GM12874 (cell line): Measurements from ENCODE around the gene LKAAEAR1.

Experiments used
- TF ChIP-seq, protein P1 (sequence below): IDR thresholded peaks from 2 replicates; pipeline ENCODE4 v1.5.1; 2011; ENCODE audit warnings: low read depth, mild to moderate bottlenecking, control low read depth, low read length, moderate library complexity; ENCODE audit not compliant: insufficient read depth

The LKAAEAR1 gene

DNA sequence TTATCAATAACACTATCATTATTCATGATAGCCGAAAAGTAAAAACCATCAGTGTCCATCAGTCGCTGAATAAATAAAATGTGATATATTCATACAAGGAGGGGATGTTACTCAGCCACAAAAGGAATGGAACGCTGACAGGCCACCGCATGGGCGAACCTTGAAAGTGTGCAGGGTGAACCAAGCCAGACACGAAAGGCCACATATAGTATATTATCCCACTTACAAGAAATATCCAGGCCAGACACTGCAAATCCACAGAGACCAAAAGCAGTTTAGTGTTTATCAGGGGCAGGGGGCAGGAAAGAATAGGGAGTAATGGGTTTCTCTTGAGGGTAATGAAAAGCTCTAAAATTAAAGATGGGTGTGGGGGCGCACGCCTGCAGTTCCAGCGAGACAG lies 40.4 kb downstream of the LKAAEAR1 start:
- TF ChIP-seq, protein P1, sequence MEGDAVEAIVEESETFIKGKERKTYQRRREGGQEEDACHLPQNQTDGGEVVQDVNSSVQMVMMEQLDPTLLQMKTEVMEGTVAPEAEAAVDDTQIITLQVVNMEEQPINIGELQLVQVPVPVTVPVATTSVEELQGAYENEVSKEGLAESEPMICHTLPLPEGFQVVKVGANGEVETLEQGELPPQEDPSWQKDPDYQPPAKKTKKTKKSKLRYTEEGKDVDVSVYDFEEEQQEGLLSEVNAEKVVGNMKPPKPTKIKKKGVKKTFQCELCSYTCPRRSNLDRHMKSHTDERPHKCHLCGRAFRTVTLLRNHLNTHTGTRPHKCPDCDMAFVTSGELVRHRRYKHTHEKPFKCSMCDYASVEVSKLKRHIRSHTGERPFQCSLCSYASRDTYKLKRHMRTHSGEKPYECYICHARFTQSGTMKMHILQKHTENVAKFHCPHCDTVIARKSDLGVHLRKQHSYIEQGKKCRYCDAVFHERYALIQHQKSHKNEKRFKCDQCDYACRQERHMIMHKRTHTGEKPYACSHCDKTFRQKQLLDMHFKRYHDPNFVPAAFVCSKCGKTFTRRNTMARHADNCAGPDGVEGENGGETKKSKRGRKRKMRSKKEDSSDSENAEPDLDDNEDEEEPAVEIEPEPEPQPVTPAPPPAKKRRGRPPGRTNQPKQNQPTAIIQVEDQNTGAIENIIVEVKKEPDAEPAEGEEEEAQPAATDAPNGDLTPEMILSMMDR, result no peak

DNA sequence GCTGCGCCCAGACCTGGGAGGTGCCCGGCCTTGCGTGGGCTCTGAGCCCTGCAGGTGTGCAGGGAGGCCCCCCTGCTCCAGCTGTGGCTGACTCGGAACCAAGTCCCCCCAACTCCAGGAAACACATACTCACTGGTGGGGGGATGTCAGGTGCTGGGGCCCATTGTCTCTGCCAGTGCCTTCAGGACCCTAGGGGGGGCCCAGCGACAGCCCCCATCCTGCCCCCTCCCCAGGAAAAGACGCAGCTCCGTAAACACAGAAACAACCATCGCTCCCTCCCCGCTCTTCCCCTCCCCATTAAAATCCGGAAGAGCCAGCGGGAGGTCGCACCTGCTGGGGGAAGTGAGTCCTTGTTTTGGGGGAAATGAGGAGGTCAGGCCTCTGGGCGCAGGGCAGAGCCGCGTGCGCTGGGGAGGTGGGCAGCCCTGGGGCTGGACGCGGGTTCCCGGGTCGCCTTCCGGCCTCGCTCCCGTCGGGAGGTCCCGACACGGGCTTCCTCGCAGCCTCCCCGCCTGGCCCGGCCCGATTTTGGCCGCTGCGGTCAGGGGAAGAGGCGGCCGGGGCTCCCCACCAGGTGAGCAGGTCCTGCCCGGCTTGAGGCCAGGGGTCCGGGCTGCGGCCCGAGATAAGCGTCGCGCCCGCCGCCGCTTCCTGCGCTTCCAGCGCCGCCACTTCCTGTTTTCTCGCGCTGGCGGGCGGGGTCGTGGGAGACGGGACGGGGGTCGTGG lies 42.0 kb downstream of the LKAAEAR1 start:
- TF ChIP-seq, protein P1, result no peak

GRCh38 chr20:64041781-64042053 lies 42.5 kb downstream of the LKAAEAR1 start:
- TF ChIP-seq, protein P1, result no peak

DNA sequence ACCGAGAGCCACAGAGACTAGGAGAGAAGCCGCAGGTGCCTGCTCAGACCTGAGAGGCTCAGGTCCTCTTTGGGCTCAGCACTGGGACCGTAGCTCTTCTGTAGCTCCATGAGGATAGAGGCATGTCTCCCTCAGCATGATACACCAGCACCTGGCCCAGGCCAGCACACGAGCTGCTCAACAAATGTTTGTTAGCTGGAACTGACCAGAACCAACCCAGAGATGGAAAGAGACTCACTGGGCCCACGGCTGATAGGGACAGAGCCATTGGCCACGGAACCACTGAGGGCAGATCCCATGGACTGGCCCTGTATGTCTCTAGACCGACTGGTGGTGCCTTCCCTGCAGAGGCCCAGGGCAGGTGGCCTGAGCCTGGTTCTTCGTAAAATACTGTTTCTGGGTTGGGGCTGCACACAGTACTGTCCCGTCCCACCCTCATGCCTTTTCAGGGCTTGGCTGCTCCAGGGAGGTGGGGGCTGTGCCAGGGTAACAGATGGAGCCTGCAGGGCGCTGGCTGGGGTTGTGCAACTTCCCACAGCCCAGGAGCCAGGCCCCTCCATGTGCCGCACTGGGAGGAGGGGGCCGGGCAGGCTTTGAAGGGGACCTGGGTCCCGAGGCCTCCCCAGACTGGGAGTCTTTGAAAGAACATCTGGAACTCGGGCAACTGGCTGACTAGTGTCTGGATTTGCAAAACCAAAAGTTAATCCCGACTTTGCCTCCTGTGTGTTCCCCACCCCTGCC lies 43.0 kb downstream of the LKAAEAR1 start:
- TF ChIP-seq, protein P1, result no peak

- TF ChIP-seq, protein P1, result no peak
Measured at GRCh38 chr20:64040231-64041039, 43.8 kb downstream of the LKAAEAR1 start.

DNA sequence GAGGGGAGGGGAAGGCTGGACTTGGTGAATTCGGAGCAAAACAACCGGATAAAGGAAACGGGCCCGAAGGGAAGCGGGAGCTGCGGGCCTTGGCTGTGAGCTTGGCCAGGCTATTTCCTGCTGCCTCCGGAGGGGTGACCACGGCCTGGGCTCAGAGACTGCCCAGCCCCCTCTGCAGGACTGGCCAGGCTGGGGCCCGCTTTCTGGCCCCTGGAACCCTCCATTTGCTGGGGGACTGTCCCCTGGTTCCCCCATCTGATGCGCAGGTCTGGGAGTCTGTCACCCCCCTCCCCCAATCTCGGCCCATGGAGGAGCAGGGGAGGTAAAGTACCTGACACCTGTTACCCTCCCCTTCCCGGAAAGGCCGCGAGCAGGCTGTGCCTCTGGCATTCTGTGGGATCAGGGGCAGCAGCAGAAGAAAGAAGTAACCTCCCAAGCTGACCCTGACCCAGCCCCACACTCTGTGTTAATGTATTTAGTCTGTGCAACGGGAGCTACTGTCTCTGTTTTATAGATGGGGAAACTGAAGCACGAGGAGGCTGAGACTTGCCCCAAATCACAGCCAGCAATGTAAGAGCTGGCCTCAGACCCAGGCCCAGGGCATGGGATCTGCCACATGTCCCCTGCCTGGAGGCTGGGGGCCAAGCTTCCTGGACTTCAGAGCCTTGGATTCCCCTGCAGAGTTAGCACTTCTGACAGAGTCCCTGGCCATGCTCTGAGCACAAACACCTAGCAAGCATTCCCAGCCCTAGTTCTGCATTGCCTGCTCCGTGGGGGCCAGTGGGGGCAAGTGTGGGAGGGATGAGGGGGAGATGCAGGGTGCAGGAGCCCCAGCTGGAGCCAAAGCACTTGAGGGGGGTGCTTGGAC lies 44.7 kb downstream of the LKAAEAR1 start:
- TF ChIP-seq, protein P1, result no peak
